ENCODE data around the gene SBNO2. TPM values are rescaled to one million over a fixed set of nuclear protein-coding genes. Genes with fewer than 3 reads are reported as not detected.

SBNO2 gene
- total RNA-seq, 1 donor from 2014 or later: 4.1 TPM

DNA sequence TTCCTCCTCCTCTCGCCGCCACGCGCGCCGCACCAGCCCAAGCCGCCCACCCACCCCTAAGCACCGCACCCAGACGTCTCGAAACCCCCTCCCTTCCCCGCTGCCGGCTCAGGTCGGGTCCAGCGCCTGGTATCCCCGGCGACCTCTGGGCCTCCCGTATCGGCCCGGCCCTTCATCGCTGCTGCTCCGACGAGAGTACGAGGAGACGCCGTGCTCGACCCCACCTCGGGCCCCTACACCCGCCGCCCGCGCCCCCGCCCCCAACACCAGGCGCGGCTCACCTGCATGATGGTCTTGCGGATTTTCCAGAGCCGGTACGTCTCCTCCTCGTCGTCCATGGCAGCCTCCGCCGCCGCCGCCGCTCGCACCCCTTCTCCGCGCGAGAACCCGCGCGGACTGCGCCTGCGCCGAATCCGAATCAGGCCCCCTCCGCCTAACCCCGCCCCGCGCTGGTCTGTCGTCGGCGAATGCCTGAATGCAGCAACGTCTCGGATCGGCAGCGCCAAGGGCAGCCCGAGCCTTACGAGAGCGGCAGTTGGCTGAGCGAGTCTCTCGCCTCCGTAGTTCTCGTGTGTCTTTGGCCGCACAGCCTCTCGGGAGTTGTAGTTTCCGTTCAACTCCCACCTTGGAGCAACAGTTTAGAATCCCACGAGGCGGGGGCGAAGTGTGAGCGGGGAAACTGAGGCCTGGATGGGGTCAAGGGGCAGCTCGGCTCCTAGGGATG, 78.9 kb downstream of the SBNO2 start, which contains the start of gene POLR2E:
Gene POLR2E, minus strand, starts transcription at position 398 of the 724 bp plus-strand sequence. Its CDS starts 60 bp downstream, at position 338.
- peak; percentile 100 for DNase-seq (ENCODE audit: low spot score in 2 of 2)

DNA sequence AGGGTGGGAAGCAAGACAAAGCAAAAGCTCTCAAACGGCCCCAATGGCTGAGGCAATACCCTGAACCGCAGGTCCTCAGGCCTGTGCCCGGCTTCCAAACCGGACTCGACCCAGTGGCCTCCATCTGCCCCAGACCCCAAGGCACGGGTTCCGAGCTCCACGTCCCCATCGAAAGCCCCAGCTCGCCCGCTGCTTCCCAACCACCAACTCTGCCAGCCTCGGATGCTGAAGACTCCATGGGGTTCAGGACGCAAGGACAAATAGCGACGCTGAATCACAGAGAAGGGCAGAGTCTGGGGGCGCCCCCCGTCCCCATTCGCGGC, 79.5 kb downstream of the SBNO2 start:
- DNase-seq (ENCODE audit: low spot score in 2 of 2): no peak
- FAIRE-seq: no peak

More for the DNA sequence above, 78.9 kb downstream of the SBNO2 start, which contains the start of gene POLR2E:
- peak; percentile 8 for FAIRE-seq

DNA sequence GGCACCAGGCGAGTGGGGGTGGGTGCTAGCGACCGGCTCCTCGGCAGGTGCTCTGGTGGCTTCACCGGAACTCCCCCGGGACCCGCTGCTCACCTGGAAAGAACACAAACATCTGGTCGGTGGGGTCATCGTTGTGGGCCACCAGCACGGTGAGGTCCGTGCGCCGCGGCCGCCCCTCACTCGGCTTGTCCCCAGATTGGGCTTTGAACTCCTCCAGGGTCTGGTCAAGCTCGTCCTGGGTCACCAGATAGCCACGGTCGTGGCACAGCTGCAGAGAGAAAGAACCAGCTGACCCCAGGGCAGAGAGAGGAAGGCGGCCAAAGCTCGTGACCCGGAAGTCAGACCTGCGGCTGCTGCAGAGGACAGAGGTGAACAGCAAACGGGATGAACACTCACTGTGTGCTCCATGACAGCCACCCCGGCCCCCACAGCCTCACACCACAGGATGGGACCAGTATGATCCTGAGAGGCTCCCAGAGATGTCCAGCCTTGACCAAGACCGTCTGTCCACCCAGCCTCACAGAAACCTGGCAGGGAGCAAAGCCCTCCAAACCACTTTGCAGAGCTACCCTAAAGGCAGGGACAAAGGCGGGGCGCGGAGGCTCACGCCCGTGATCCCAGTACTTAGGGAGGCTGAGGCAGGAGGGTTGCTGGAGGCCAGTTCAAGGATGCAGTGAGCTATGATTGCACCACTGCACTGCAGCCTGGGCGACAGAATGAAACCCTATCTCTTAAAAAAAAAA, 80.1 kb downstream of the SBNO2 start:
- DNase-seq (ENCODE audit: low spot score in 2 of 2) (no peak), FAIRE-seq (no peak)

DNA sequence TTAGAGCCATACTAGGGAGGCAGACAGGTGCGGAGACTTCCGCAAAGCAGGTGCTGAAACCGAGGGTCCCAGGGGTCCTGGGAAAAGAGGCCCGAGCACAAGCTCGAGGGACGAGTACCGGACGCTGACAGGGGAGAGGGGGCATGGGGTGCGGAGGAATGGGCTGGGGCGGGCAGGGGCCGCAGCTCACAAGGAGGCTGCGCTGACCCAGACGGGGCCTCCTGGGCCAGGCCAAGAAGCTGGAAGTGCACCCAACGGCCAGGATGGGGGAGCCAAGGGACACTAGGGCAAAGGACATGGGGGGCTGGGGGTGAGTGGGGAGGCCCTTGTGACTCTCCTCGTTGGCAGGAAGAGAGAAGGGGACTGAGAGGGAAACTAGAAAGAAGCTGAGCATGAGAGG, 80.7 kb downstream of the SBNO2 start:
- DNase-seq (ENCODE audit: low spot score in 2 of 2) (no peak), FAIRE-seq (no peak)

DNA sequence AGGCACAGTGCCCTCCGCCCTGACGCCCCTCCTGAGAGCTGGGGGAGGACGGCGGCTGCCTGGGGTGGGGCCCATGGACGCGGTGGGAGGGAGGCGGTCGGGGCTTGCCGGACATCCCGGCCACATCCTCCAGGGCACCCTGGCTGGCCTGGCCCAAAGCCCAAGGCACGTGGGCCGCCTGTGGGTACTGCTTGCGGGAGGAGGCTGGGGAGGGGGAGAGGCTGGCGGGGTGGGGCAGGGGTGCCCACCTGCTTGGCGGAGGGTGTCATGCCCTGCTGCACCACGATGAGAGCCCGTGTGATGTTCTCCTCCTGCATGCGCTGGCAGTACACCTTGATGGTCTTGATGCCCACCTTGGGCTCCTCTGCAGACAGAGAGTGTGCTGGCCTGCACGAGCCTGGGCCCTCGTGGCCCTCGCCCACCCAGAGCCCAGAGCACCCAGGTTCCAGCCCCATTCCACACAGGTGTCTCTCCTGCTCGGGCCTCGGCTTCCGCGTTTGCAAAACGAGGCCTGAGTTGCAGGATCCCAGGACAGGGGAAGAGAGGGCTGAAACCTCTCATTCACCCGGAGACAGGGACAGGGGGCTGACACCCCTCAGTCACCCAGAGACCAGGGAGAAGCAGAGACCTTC, 82.4 kb downstream of the SBNO2 start:
- no peak for FAIRE-seq
- no peak for DNase-seq (ENCODE audit: low spot score in 2 of 2)

DNA sequence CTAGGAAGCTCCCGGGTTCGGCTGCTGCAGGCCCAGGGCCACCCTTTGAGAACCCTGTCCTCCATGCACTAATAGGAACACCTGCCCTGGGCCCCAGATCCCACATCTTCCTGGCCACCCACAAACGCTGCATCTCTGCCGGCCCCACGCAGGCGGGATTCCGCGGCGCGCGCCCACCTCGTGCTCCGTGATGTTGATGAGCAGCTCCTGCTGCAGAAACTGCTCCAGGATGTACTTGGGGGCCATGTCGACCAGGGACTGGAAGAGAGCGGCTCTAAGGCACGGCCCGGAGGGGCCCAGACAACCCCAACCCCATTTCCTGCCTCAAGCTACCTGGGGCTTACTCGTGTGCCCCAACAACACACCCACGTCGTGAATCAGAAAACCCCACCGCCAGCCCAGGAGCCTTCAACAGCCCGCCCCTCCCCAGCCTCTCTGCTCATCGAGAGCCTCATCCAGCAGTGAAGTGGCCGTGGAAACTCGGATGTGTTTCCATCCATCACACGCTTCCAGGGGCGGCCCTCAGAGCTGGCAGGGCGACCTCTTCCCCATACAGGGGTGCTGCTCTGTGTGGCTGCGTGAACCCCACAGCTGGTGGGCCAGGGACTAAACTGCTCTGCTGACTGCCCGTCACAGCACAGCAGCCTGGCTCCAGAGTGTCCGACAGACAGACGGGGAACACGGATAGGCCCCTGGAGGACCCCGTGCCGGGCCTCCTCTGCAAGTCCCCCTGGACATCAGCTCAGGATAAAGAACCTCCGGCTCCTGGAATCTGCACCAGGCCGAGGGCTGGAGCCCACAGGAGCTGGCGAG, 83.1 kb downstream of the SBNO2 start:
- no peak for FAIRE-seq

DNA sequence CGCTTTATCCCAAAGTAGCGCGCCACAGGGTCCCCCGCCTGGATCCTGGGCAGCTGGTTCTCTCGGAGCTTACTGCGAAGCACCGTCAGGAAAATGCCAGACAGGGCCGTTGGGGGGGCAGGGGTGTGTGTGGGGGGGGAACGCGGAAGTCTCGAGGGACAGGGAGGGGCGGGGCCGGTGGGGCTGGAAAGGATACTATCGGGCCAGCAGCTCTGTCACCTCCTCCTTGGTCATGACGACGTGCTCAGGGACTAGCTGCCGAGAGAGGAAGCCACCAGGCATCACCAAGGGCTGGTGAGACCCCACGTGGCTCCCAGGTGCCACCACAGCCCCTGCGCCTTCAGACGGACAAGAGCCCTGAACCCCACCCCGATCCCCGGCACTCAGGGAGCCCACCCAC, 84.2 kb downstream of the SBNO2 start:
- no peak for DNase-seq (ENCODE audit: low spot score in 2 of 2)
- no peak for FAIRE-seq

More for the DNA sequence above, 83.1 kb downstream of the SBNO2 start:
- DNase-seq (ENCODE audit: low spot score in 2 of 2): no peak

DNA sequence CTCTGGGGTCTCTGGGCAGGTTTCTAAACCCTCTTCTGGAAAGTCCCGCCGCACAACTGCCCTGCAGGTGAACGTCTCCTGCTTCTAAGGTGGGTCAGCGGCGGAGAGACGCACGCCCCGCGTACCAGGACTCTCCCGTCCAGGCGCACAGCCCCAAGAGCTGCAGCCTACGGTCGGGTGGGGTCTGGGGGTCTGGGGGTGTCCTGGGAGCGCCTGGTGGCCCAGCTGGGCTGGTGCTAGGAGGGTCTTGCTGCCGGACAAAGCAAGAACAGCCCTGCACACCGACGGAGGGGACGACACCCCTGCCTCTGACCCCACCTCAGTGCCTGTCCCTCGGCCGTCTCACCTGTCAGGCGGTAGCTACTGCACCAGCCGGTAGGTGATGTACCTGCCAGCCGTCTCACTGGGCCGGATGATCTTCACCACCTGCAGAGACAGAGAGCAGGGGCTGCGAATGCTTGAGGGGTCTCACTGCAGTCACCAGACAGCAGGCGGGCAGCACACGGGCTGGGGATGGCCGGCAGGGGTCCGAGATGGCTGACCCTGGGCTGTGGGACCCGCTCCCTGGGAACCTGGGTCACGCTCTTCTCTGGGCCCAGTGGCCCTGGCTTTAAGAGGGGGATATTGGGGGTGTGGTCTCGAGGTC, 84.8 kb downstream of the SBNO2 start:
- DNase-seq (ENCODE audit: low spot score in 2 of 2): no peak
- no peak for FAIRE-seq

DNA sequence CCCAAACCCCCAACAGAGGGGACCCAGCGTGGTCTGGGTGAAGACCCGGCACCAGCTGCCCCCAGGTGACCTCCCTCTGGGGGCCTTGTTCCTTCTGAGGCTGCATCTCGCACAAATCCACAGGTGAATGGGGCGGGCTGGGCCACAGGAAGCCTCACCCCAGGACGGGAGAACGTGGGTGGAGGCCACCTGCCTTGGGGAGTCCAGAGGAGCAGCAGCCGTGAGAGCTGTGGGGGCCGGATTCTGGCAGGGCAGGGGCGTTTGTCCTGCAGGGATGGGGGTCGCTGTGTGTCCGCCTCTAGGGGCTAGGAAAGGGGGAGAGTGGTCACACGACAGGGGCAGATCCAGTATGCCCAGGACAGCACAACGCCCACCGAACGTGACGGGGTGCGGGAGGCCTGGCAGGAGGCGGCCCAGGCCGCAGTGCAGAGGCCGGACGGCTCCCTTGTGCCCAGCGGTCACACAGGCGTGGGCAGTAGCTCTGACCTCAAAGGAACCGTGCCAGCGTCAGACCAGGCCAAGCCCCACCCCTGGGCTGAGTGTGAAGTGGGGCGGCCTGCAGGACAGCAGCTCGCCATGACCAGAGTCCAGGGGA, 85.6 kb downstream of the SBNO2 start:
- DNase-seq (ENCODE audit: low spot score in 2 of 2) (no peak), FAIRE-seq (no peak)

DNA sequence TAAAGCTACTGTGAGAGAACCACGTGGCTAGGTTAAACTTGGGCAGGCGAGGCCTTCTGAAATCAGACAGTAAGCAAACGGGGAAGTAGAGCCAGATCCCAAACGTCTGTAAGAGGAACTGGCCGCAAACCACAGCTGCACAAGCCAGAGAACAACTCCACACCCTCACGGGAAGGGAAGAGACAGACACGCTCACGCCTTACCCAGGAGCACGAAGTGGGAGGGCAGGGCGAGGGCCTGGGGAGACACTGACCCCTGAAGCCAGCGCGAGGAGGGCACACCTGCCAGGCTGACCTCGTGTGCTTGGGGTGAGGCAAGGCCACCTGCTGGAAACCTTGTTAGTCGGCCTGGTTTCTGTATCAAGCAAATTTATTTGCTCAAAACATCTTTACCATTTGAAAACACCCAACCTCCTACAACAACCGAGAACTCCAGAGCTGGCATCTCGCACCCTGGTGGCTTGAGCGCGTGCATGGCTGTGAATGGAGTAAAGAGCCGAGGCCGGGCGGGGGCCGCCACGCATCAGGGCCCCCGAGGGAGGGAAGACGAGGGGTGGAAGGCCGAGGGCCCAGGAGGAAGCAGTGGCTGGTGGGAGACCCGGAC, 86.2 kb downstream of the SBNO2 start:
- no peak for DNase-seq (ENCODE audit: low spot score in 2 of 2)
- no peak for FAIRE-seq

DNA sequence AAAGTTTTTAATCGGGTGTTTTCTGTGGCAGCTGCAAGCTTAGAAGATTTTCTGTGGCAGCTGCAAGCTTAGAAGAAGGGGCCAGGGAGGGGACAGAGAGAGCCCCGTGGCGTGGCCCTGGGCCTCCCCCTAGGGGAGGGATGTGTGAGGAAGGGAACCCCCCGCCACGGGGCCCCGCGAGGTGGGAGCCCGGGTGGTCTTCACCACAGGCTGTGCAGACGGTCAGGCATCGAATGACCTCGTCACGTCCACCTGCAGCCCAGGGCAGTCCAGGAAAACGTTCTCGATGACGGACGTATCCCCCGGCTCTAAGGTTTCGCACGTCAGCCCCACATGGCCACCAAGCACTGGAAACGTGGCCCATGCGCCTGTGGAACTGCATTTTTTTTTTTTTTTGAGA, 87.5 kb downstream of the SBNO2 start:
- FAIRE-seq (no peak), DNase-seq (ENCODE audit: low spot score in 2 of 2) (no peak)

DNA sequence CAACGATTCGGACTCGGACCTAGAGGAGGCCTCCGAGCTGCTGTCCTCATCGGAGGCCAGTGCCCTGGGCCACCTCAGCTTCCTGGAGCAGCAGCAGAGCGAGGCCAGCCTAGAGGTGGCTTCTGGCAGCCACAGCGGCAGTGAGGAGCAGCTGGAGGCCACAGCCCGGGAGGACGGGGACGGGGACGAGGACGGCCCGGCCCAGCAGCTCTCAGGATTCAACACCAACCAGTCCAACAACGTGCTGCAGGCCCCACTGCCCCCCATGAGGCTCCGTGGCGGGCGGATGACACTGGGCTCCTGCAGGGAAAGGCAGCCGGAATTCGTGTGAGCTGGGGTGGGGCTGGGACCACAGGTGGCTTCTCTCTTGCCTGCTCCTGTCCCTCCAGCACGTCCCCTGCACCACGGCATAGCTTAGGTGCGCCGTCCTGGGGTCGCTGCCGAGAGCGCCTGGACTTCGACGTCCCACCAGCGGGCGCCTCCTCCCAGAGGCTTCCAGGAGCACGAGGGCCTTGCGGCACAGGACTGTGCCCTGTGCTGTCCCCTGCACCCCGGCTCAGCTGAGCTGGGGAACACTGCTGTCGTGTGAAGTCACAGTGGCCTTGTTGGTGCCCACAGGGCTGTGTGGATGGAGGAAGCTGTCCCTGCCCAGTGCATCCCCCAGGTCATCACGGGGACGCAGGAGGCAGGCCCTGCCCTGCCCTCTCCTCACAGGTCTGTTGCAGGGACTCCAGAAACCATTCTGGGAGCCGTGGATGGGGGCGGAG, 88.2 kb downstream of the SBNO2 start:
- DNase-seq (ENCODE audit: low spot score in 2 of 2): no peak
- no peak for FAIRE-seq

DNA sequence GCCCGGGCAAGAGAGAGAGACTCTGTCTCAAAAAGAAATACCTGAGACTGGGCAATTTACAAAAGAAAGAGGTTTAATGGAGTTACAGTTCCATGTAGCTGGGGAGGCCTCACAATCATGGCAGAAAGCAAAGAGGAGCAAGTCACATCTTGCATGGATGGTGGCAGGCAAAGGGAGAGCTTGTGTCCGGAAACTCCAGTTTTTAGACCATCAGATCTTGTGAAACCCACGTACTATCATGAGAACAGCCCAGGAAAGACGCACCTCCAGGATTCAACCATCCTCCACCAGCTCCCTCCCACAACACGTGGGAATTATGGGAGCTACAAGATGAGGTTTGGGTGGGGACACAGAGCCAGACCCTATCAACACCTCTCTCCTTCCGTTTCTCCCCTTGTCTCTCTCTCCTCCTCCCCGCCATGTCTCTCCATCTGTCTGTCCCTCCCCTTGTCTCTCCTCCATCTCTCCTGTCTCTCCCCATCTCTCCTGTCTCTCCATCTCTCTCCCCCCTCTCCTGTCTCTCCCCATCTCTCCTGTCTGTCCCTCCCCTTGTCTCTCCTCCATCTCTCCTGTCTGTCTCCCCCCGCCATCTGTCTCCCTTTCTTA, 88.9 kb downstream of the SBNO2 start:
- FAIRE-seq (no peak), DNase-seq (ENCODE audit: low spot score in 2 of 2) (no peak)

DNA sequence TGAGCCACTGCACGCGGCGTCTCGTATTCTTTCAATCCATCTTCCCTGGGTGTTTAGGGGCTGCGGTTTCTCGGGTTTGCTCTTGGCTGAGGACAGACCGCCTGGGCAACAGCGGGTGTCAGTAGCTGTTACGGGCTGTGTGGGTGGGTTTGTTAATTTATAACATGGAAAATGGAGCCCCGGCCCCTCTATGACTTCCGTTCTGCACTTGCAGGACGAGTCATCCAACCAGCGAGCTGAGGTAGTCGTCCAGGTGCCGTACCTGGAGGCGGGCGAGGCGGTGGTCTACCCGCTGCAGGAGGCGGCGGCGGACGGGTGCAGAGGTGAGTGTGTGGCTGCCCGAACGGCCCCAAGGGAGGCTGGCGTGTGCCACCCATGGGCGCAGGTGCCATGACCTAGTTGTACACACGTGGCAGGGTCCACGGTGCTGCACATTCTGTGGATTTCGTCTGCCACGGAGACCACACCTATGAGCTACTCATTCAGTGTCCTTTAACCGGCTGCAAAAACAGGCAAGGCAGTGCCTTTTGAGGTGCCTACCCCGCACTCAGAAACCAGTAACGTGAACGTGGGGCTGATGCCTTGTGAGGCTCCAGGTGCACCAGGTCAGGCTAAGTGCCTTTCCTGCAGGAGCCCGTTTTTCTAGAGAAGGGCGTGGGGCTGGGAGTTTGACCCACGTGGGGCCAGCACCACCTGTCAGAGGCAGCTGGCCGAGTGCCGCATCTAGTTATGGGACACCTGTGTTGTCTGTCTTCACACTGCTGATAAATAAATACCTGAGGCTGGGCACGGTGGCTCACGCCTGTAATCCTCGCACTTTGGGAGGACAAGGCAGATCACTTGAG, 89.8 kb downstream of the SBNO2 start:
- no peak for DNase-seq (ENCODE audit: low spot score in 2 of 2)
- FAIRE-seq: no peak

DNA sequence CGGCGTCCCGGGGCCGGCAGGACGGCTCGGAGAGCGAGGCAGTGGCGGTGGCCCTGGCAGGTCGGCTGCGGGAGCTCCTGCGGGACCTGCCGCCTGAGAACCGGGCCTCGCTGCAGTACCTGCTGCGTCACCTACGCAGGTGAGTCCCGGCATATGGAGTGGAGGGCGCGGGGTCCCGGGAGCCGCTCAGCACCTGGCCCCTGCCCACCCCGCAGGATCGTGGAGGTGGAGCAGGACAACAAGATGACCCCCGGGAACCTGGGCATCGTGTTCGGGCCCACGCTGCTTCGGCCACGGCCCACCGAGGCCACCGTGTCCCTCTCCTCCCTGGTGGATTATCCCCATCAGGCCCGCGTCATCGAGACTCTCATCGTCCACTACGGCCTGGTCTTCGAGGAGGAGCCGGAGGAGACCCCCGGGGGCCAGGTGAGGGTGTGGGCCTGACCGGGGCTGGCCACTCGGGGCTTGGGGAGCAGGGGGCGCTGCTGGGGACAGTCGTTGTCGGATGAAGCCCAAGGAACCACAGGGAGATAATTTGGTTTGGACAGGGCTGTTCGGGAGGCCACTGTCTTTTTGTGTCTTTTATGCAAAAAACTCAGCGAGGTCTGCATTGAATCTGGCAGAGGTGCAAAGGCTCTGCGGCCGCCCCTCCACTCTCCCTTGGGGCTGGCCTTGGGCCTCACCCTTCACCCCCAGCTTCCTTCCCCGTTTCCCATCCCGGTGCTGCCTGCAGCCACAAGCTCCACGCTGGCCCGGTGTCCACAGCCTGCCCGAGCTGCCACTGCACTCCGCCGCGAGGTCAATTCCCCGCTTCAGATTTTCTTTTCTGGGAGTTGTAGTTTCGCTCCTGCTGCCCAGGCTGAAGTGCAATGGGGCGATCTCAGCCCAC, 90.9 kb downstream of the SBNO2 start:
- no peak for DNase-seq (ENCODE audit: low spot score in 2 of 2)
- no peak for FAIRE-seq

DNA sequence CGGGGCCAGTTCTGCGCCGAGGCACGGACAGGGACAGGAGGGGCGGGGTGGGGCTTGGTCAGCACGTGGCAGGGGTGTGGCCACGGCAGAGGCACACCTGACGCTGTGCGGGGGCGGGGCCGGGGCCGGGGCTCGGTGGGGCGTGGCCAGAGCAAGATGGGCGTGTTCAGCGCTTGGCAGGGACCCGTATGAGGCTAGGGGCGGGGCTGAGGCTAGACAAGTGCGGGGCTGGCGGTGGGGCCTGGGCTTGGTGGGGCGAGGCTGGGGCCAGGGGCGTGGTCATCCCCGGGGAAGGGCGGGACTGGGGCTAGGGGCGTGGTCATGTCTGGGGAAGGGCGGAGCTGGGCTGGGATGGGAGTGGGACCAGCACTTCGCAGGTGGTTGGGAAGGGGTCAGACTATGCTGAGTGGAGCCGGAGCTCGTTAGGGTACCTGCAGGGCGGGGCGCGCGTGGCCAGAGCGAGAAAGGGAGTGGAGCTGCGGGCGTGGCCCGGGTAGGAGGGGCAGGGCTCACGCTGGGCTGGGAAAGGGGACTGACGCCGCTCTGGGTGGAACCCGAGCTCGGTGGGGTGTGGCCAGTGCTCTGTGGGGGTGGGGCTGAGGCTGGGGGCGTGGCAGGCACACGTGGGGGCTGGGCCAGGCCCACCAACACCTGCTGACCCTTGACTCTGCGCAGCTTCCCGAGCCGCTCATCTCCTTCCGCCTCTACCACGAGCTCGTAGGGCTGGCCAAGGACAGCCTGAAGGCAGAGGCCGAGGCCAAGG, 91.7 kb downstream of the SBNO2 start:
- no peak for DNase-seq (ENCODE audit: low spot score in 2 of 2)

More for the DNA sequence above, 91.7 kb downstream of the SBNO2 start:
- no peak for FAIRE-seq

Data from frontal cortex (tissue), 4 donors.